Common myeloid progenitor, CD34-positive (primary cell): Measurements from ENCODE around the gene FAM25G.
A peak's percentile ranks its signal among the peaks of the same experiment; 100 is the strongest.

Source experiments
- CTCF ChIA-PET: fragments of 350-600 bp; sonication (Branson Sonifier 250); formaldehyde crosslinking; loops from one replicate; lab custom pipeline; 2021; ENCODE audit warnings: antibody characterized with exemption; lab: Charles Lee
- POLR2A ChIA-PET: fragments of 350-600 bp; sonication (Branson Sonifier 250); formaldehyde crosslinking; loops from one replicate; lab custom pipeline; 2021; ENCODE audit warnings: antibody characterized with exemption; lab: Charles Lee
- DNase-seq, 3 donors: peaks; one replicate each; pipeline versions ENCODE4 v3.0.0 to v3.0.0-alpha.2; 2013
- H3K27ac ChIP-seq, 2 experiments: 1 replicate in 1 of 2; 2 replicates in 1 of 2; pipeline ENCODE4 v1.7.0; 2013; ENCODE audit warnings: inconsistent platforms in 2 of 2, low read length in 2 of 2, mild to moderate bottlenecking in 2 of 2, low read depth in 1 of 2, moderate library complexity in 1 of 2; ENCODE audit not compliant: severe bottlenecking in 2 of 2, insufficient read depth in 1 of 2, poor library complexity in 1 of 2
- H3K27me3 ChIP-seq, 5 experiments: replicated peaks in 2 of 5; 1 replicate in 3 of 5; 2 replicates in 2 of 5; pipeline versions ENCODE4 v1.6.1 to v1.7.0; 2013; ENCODE audit warnings: low read length in 4 of 5, mild to moderate bottlenecking in 2 of 5, moderate library complexity in 2 of 5, inconsistent platforms in 1 of 5; ENCODE audit not compliant: insufficient read depth in 5 of 5, control insufficient read depth in 4 of 5
- H3K36me3 ChIP-seq, 4 experiments: 1 replicate in 2 of 4; 2 replicates in 2 of 4; pipeline versions ENCODE4 v1.6.1 to v1.7.0; 2013; ENCODE audit warnings: low read length in 3 of 4, control low read depth in 1 of 4, mild to moderate bottlenecking in 1 of 4; ENCODE audit not compliant: control insufficient read depth in 4 of 4, insufficient read depth in 4 of 4
- H3K4me1 ChIP-seq, 4 experiments: 1 replicate in 3 of 4; 2 replicates in 1 of 4; pipeline versions ENCODE4 v1.6.1 to v1.7.1; 2013; ENCODE audit warnings: low read length in 3 of 4, mild to moderate bottlenecking in 3 of 4, control low read depth in 1 of 4, inconsistent platforms in 1 of 4, moderate library complexity in 1 of 4; ENCODE audit not compliant: control insufficient read depth in 4 of 4, insufficient read depth in 4 of 4; ENCODE audit errors: control extremely low read depth in 1 of 4
- H3K4me3 ChIP-seq, 7 experiments: 1 replicate in 4 of 7; 2 replicates in 3 of 7; pipeline versions ENCODE4 v1.5.1 to v1.7.0; 2013; ENCODE audit warnings: mild to moderate bottlenecking in 7 of 7, low read length in 6 of 7, moderate library complexity in 6 of 7, inconsistent platforms in 2 of 7, low read depth in 2 of 7, control low read depth in 1 of 7; ENCODE audit not compliant: insufficient read depth in 4 of 7, control insufficient read depth in 1 of 7; ENCODE audit errors: extremely low read depth in 1 of 7
- H3K9me3 ChIP-seq, 5 experiments: 1 replicate in 4 of 5; 2 replicates in 1 of 5; pipeline versions ENCODE4 v1.6.1 to v1.7.1; 2013; ENCODE audit warnings: low read length in 4 of 5, mild to moderate bottlenecking in 2 of 5, inconsistent platforms in 1 of 5, low read depth in 1 of 5, moderate library complexity in 1 of 5; ENCODE audit not compliant: control insufficient read depth in 4 of 5, insufficient read depth in 2 of 5; ENCODE audit errors: control extremely low read depth in 1 of 5
- WGBS: methylation state at CpG from one replicate; pipeline ENCODE4 v1.1.5; 2013; ENCODE audit not compliant: insufficient coverage; 5-methylcytosine and 5-hydroxymethylcytosine counted together

FAM25G gene

GRCh38 chr10:47447705-47448104 lies 43.8 kb downstream of the FAM25G start:
- no peak overlapping the region for H3K27ac ChIP-seq
- H3K27me3 ChIP-seq: no peaks in the 10 kb centered on the region
- CTCF ChIA-PET: no interaction called here
- peaks cover 0 to 39% (median 29%) of the 10 kb centered on the region in 4 experiments for H3K4me1 ChIP-seq
- no peak overlapping the region for H3K4me3 ChIP-seq
- peaks cover 4 to 23% (median 7%) of the 10 kb centered on the region in 5 experiments for H3K9me3 ChIP-seq
- DNase-seq: no peak
- no peaks in the 10 kb centered on the region for H3K36me3 ChIP-seq
- 89% methylated on average over 2 of the region's 3 CpGs for WGBS
- POLR2A ChIA-PET: no interaction called here

- Histone ChIP-seq H3K27ac (no peak overlapping the region), H3K4me3 (no peak overlapping the region), H3K9me3 (peaks cover 4 to 23% (median 7%) of the 10 kb centered on the region in 5 experiments), H3K27me3 (no peaks in the 10 kb centered on the region), H3K36me3 (no peaks in the 10 kb centered on the region), H3K4me1 (peaks cover 0 to 34% (median 26%) of the 10 kb centered on the region in 4 experiments)
- no peak for DNase-seq
- ChIA-PET CTCF (no interaction called here), POLR2A (no interaction called here)
- 97% methylated on average over 4 of the region's 4 CpGs for WGBS
Measured at GRCh38 chr10:47447209-47447608, 44.3 kb downstream of the FAM25G start.

GRCh38 chr10:47445720-47446119 lies 45.8 kb downstream of the FAM25G start:
- Histone ChIP-seq H3K27me3 (no peaks in the 10 kb centered on the region), H3K36me3 (no peaks in the 10 kb centered on the region), H3K4me3 (no peak overlapping the region), H3K9me3 (peaks cover 4 to 23% (median 7%) of the 10 kb centered on the region in 5 experiments), H3K27ac (no peak overlapping the region), H3K4me1 (peaks cover 0 to 28% (median 24%) of the 10 kb centered on the region in 4 experiments)
- no CpG with 5 or more reads among the region's 1 CpG for WGBS
- ChIA-PET POLR2A (no interaction called here), CTCF (interaction anchor here (1.1 kb wide), 1 partner anchor 8 kb away, joined by 3 read pairs; no protein-coding TSS in a partner anchor)
- peak in 2 of 3 donors; percentile 20 to 34 for DNase-seq

- H3K27ac ChIP-seq: no peak overlapping the region
- H3K27me3 ChIP-seq: no peaks in the 10 kb centered on the region
- no peaks in the 10 kb centered on the region for H3K36me3 ChIP-seq
- peaks cover 0 to 15% (median 12%) of the 10 kb centered on the region in 4 experiments for H3K4me1 ChIP-seq
- no peak for DNase-seq
- WGBS: 83% methylated on average over 2 of the region's 2 CpGs
- no peak overlapping the region for H3K4me3 ChIP-seq
- ChIA-PET CTCF (no interaction called here), POLR2A (no interaction called here)
- H3K9me3 ChIP-seq: peaks cover 4 to 23% (median 7%) of the 10 kb centered on the region in 5 experiments
Measured at GRCh38 chr10:47444047-47444446, 47.5 kb downstream of the FAM25G start.

- Histone ChIP-seq H3K27me3 (no peaks in the 10 kb centered on the region), H3K27ac (no peak overlapping the region), H3K4me3 (no peak overlapping the region), H3K36me3 (no peaks in the 10 kb centered on the region), H3K9me3 (peaks cover 4 to 23% (median 7%) of the 10 kb centered on the region in 5 experiments), H3K4me1 (peaks cover 0 to 6% (median 3%) of the 10 kb centered on the region in 4 experiments)
- WGBS: 100% methylated on average over 2 of the region's 2 CpGs
- DNase-seq: no peak
- ChIA-PET CTCF (no interaction called here), POLR2A (no interaction called here)
Measured at GRCh38 chr10:47443145-47443544, 48.4 kb downstream of the FAM25G start.

- ChIA-PET POLR2A (no interaction called here), CTCF (interaction anchor here (0.9 to 2.1 kb wide), 3 partner anchors 12 to 37 kb away, joined by 3 to 4 read pairs (median 3); no protein-coding TSS in a partner anchor)
- Histone ChIP-seq H3K4me1 (no peaks in the 10 kb centered on the region), H3K27me3 (no peaks in the 10 kb centered on the region), H3K36me3 (no peaks in the 10 kb centered on the region), H3K27ac (no peak overlapping the region), H3K4me3 (no peak overlapping the region), H3K9me3 (peaks cover 4 to 23% (median 7%) of the 10 kb centered on the region in 5 experiments)
- WGBS: 91% methylated on average over 5 of the region's 5 CpGs
- no peak for DNase-seq
Measured at GRCh38 chr10:47442351-47442750, 49.1 kb downstream of the FAM25G start.

GRCh38 chr10:47441938-47442337 lies 49.6 kb downstream of the FAM25G start:
- CTCF ChIA-PET: interaction anchor here (0.9 to 2.1 kb wide), 4 partner anchors 11 to 36 kb away, joined by 3 to 4 read pairs (median 4); no protein-coding TSS in a partner anchor
- Histone ChIP-seq H3K36me3 (no peaks in the 10 kb centered on the region), H3K9me3 (peaks cover 4 to 23% (median 7%) of the 10 kb centered on the region in 5 experiments), H3K4me1 (no peaks in the 10 kb centered on the region), H3K4me3 (no peak overlapping the region), H3K27me3 (no peaks in the 10 kb centered on the region), H3K27ac (no peak overlapping the region)
- WGBS: 82% methylated on average over 4 of the region's 4 CpGs
- POLR2A ChIA-PET: no interaction called here
- no peak for DNase-seq
